SK-N-SH treated with all-trans-retinoic acid at 6 μM for 48 hours (cell line): Measurements from ENCODE around the gene SURF6.

Experiments used
- ARNTL ChIP-seq: fragments of 450-650 bp; formaldehyde crosslinking; IDR thresholded peaks from 2 replicates; pipeline ENCODE4 v1.5.0; 2020; ENCODE audit warnings: low read depth, mild to moderate bottlenecking, moderate library complexity, borderline replicate concordance
- CREB5 ChIP-seq: fragments of 250-450 bp; sonication (Bioruptor Pico); IDR thresholded peaks from 2 replicates; pipeline ENCODE4 v1.5.1; 2020; ENCODE audit warnings: low read depth, mild to moderate bottlenecking, moderate library complexity

- no peak for TF ChIP-seq ARNTL (CRISPR knock-in tag)
- TF ChIP-seq CREB5 (CRISPR knock-in tag) = no peak
These were observed 12.8 kb downstream of the SURF6 start for GRCh38 chr9:133323211-133323610.
